ENCODE results near the gene HOXC6. TPM values are rescaled to one million over a fixed set of nuclear protein-coding genes. Genes with fewer than 3 reads are reported as not detected.

Gene HOXC6
- total and polyA plus RNA-seq, 2 experiments from 2014 or later: not detected

- Mint-ChIP-seq H3K4me1 (peaks cover 25% of the 10 kb centered on the region), H3K9me3 (peaks cover 3% of the 10 kb centered on the region; the same call in 2 of the 3 replicates), H3K27me3 (ENCODE audit: insufficient read depth, low read depth, poor library complexity) (peaks cover 98% of the 10 kb centered on the region), H3K27ac (no peak overlapping the region), H3K4me3 (no peak overlapping the region), H3K36me3 (ENCODE audit: low read depth) (no peaks in the 10 kb centered on the region; the same call in 2 of the 3 replicates)
- Histone ChIP-seq H3K27me3 (ENCODE audit: insufficient read depth) (peaks cover 100% of the 10 kb centered on the region), H3K4me2 (0 out of 2 replicates have a peak overlapping the region, but pooled peaks have one; percentile 52), H3F3A (replicated peaks; ENCODE audit: low read depth) (peaks cover 30% of the 10 kb centered on the region; the same call in 1 of the 2 replicates), H3K9me2 (ENCODE audit: insufficient read depth) (no peaks in the 10 kb centered on the region), H3K79me2 (replicated peaks; ENCODE audit: insufficient read depth) (no peaks in the 10 kb centered on the region), H3K4me1 (ENCODE audit: insufficient read depth) (peaks cover 48% of the 10 kb centered on the region), H3K27ac (ENCODE audit: low read depth) (no peak overlapping the region), H4K20me1 (replicated peaks; ENCODE audit: insufficient read depth) (peaks cover 43% of the 10 kb centered on the region), H3K4me3 (no peak overlapping the region), H3K36me3 (ENCODE audit: insufficient read depth) (no peaks in the 10 kb centered on the region; the same call in 1 of the 2 replicates), H2AFZ (no peak overlapping the region)
- no peak for ATAC-seq
- no peak for DNase-seq (ENCODE audit: low spot score)
- no peak for TF ChIP-seq EZH2phosphoT487 (IDR thresholded peaks at IDR 0.05; ENCODE audit: unreplicated experiment)
- peak; percentile 14 for TF ChIP-seq EZH2 (IDR thresholded peaks at IDR 0.05; ENCODE audit: low read depth, unreplicated experiment)
- no peak for TF ChIP-seq NANOG (IDR thresholded peaks at IDR 0.05; ENCODE audit: borderline replicate concordance)
- no peak for TF ChIP-seq POLR2AphosphoS5 (IDR thresholded peaks at IDR 0.05; ENCODE audit: low read depth)
- TF ChIP-seq ZNF331 (CRISPR knock-in tag; IDR thresholded peaks at IDR 0.05; ENCODE audit: low read depth): no peak
These were observed 7.4 kb upstream of the HOXC6 start for GRCh38 chr12:54020591-54021405.

GRCh38 chr12:54021432-54022013 lies 6.7 kb upstream of the HOXC6 start:
- Histone ChIP-seq H3K79me2 (replicated peaks; ENCODE audit: insufficient read depth) (no peaks in the 10 kb centered on the region), H4K20me1 (replicated peaks; ENCODE audit: insufficient read depth) (peaks cover 48% of the 10 kb centered on the region), H3K4me3 (no peak overlapping the region), H3K27ac (ENCODE audit: low read depth) (no peak overlapping the region), H3K36me3 (ENCODE audit: insufficient read depth) (no peaks in the 10 kb centered on the region; the same call in 1 of the 2 replicates), H3K27me3 (ENCODE audit: insufficient read depth) (peaks cover 100% of the 10 kb centered on the region), H2AFZ (no peak overlapping the region), H3K4me1 (ENCODE audit: insufficient read depth) (peaks cover 50% of the 10 kb centered on the region), H3F3A (replicated peaks; ENCODE audit: low read depth) (peaks cover 33% of the 10 kb centered on the region; the same call in 1 of the 2 replicates), H3K9me2 (ENCODE audit: insufficient read depth) (no peaks in the 10 kb centered on the region), H3K4me2 (peak overlapping the region; percentile 52; the same call in 1 of the 2 replicates)
- H3K9me3 Mint-ChIP-seq: peaks cover 3% of the 10 kb centered on the region; the same call in 2 of the 3 replicates
- H3K4me3 Mint-ChIP-seq: no peak overlapping the region
- H3K36me3 Mint-ChIP-seq (ENCODE audit: low read depth): no peaks in the 10 kb centered on the region; the same call in 2 of the 3 replicates
- peaks cover 28% of the 10 kb centered on the region for H3K4me1 Mint-ChIP-seq
- H3K27ac Mint-ChIP-seq: no peak overlapping the region
- TF ChIP-seq CTCF (conservative IDR thresholded peaks at IDR 0.05; ENCODE audit: low read depth in 2 of 2) (peak; percentile 47 to 51), ETS1 (IDR thresholded peaks at IDR 0.05) (no peak), EZH2 (IDR thresholded peaks at IDR 0.05; ENCODE audit: low read depth, unreplicated experiment) (peak; percentile 87), POLR2AphosphoS5 (IDR thresholded peaks at IDR 0.05; ENCODE audit: low read depth) (0 out of 2 replicates have a peak, but pooled peaks have one; percentile 32)
- peak; percentile 5; the same call in 2 of the 3 replicates for ATAC-seq
- DNase-seq (ENCODE audit: low spot score): peak; percentile 86
- peaks cover 98% of the 10 kb centered on the region for H3K27me3 Mint-ChIP-seq (ENCODE audit: insufficient read depth, low read depth, poor library complexity)

All from GM23338 (cell line).